Activated naive CD4-positive, alpha-beta T cell treated with anti-CD3 and anti-CD28 coated beads, Interleukin-2, amount 50 U/mL, for 72 hours (primary cell): ENCODE results near the gene SMAD6. TPM values are rescaled to one million over a fixed set of nuclear protein-coding genes. Genes with fewer than 3 reads are reported as not detected.
A peak's percentile ranks its signal among the peaks of the same experiment; 100 is the strongest.

Experiments
- ATAC-seq, 2 donors: fragments of 150-1000 bp; cut with Tn5 transposase; 2 replicates each; pipeline ENCODE4 v1.10.0; 2021; ENCODE audit warnings: mild to moderate bottlenecking in 2 of 2, moderate library complexity in 2 of 2
- DNase-seq, 2 donors: peaks; one replicate each; pipeline ENCODE4 v3.0.0; 2021 to 2022; ENCODE audit warnings: low spot score in 2 of 2
- H3K27ac Mint-ChIP-seq, 2 donors: one replicate each; pipeline ENCODE4 v1.8.0; 2022; ENCODE audit warnings: mild to moderate bottlenecking in 2 of 2, mixed read lengths in 2 of 2
- H3K36me3 Mint-ChIP-seq, 2 donors: one replicate each; pipeline ENCODE4 v1.8.0; 2022; ENCODE audit warnings: mixed read lengths in 2 of 2
- H3K9me3 Mint-ChIP-seq, 2 donors: one replicate each; pipeline ENCODE4 v1.8.0; 2022; ENCODE audit warnings: mixed read lengths in 2 of 2
- total RNA-seq, 2 donors: library from RNA; stranded (reverse); gene quantifications; one replicate each; pipeline ENCODE4 v1.2.3, GENCODE V29; 2022

The SMAD6 gene
- total RNA-seq, 2 donors from 2014 or later = 0.20 to 0.70 TPM

DNA sequence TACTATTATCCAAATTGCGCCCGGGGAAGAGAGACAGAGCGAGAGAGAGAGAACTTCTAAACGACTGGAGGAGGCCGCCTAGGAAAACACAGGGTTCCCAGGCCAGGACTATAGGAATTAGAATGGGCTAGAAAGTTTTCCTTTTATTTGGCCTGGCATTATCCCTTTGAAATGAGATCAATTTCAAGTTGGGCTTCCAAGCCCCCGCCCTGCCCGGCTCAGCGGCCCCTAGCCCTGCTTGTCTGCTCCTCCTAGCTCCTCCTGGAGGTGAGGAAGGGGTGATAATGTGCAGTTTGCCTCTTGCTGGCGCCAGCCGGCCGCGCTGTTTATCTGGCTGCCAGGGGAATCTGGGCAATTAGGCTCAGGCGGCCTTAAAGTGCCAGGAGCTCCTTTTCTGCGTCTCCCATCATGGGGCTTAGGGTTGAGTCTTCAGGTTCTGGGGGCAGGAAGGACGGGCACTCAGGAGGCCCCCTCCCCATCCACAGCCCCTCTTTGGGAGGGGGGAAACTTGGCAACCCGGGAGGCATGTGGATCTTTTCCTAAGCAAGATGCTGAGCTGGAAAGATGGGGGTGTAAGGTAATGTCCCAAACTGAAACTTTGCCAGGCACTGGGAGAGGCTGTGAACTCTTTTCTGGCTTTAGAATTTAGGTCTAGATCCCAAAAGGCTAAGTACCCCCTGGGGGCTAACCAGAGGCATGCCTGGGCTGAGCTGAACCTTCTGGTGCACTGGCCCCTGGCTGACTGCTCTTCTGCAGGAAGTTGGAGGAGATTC lies 5.5 kb downstream of the SMAD6 start:
- no peak for ATAC-seq
- Mint-ChIP-seq H3K9me3 (no peaks in the 10 kb centered on the region), H3K36me3 (peaks cover 0 to 6% of the 10 kb centered on the region in 2 donors), H3K27ac (no peak overlapping the region)
- DNase-seq = no peak

DNA sequence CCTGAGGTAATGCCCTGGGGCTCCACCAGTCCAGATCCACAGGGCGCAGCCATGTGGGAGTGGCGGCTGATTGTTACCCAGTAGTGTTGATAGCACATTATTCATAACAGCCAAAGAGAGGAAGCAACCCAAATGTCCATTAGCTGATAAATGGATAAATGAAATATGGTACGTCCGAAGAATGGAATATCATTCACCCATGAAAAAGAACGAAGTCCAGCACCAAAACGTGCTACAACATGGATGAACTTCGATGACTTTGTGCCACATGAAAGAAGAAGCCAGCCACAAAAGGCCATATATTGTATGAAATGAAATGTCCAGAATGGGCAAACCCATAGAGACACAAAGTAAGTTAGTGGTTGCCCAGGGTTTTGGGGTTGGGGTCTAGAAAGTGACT lies 6.4 kb downstream of the SMAD6 start:
- DNase-seq (no peak), ATAC-seq (no peak)
- H3K9me3 Mint-ChIP-seq = no peaks in the 10 kb centered on the region
- H3K27ac Mint-ChIP-seq = no peak overlapping the region
- H3K36me3 Mint-ChIP-seq = peaks cover 0 to 6% of the 10 kb centered on the region in 2 donors

DNA sequence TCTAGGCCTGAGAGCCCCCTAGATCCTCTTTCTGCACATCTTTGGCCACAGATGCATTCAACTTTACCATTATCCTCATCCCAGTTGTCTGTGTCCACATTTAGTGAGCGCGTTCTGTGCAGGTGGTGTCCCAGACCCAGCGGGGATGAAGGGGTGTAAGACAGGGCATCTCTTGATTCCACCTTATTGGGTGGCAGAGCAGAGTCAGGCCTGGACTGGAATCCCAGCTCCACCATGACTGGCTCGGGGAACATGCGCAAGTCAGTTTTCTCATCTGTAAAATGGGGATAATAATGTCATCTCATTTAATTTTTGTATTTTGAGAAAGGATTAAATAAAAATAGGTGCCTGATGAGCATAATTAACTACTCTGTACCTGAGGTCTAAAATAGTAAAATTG lies 7.8 kb downstream of the SMAD6 start:
- Mint-ChIP-seq H3K27ac (no peak overlapping the region), H3K36me3 (no peaks in the 10 kb centered on the region), H3K9me3 (no peaks in the 10 kb centered on the region)
- DNase-seq (no peak), ATAC-seq (no peak)

DNA sequence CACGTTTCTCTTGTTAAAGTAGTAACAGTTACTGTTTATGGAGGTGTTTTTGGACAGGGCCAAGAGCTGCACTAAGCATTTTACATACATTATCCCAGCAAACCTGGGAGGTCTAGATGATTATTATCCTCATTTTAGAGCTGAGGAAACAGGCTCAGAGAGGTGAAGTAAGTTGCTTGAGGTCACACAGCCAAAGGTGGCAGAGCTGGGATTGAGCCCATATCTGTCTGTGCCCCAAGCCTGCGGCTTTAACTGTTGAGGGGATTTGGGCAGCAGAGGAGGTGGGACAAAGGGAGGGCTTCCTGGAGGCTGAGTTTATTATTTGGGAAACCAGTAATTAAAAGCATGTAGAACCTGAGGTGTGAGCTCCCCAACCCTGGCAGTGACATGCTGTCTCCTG lies 9.2 kb downstream of the SMAD6 start:
- Mint-ChIP-seq H3K27ac (no peak overlapping the region), H3K9me3 (no peaks in the 10 kb centered on the region), H3K36me3 (no peaks in the 10 kb centered on the region)
- DNase-seq (no peak), ATAC-seq (no peak)

DNA sequence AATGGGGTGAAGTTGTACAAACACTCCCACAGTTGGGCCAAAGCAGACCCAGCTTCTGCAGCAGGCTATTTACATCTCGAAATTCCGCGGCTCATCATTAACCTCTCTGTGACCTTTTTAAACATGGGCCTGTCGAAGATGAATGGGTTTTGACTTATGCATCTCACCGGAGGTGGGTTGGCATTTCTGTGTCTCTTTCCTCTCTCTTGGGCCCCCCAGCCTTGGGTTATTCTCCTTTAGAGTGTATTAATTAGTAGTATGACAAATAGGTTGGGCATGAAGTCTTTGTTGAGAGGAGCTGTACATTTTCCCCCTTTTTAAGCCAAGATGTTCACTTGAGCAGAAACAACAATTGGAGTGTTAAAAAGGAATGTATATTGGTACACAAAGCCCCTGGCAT lies 9.8 kb downstream of the SMAD6 start:
- no peak overlapping the region for H3K27ac Mint-ChIP-seq
- H3K36me3 Mint-ChIP-seq = no peaks in the 10 kb centered on the region
- DNase-seq (no peak), ATAC-seq (no peak)
- H3K9me3 Mint-ChIP-seq = no peaks in the 10 kb centered on the region

DNA sequence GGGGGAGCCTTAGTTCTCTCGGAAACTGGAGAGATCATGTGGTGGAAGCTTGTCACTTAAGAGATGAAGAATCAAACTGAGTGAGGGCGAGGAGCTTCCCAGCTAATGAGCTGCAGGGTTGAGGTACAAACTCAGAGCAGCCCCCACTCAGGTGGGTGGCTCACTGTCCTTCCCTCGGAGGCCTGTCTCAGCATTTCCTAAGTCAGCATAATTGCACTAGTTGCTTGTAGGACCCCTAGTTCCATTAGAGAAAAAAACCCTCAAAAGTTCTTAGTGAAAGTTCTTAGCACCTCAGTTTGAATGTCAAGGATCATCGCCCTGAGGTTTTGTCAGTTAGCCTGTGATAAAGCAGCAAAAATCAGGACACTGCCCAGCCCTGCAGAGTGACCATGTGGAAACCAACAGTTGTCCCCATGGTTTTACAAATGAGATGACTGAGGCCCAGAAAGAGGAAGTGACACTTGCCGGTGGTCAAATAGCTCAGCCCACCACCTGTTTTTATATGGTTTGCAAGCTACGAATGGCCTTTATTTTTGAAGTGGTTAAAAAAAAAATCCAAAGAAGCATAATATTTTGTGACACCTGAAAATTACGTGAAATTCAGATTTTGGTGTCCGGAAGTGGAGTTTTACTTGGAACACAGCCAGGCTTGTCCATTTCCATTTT lies 11.9 kb downstream of the SMAD6 start:
- H3K36me3 Mint-ChIP-seq = no peaks in the 10 kb centered on the region
- no peaks in the 10 kb centered on the region for H3K9me3 Mint-ChIP-seq
- ATAC-seq (no peak), DNase-seq (no peak)
- no peak overlapping the region for H3K27ac Mint-ChIP-seq

DNA sequence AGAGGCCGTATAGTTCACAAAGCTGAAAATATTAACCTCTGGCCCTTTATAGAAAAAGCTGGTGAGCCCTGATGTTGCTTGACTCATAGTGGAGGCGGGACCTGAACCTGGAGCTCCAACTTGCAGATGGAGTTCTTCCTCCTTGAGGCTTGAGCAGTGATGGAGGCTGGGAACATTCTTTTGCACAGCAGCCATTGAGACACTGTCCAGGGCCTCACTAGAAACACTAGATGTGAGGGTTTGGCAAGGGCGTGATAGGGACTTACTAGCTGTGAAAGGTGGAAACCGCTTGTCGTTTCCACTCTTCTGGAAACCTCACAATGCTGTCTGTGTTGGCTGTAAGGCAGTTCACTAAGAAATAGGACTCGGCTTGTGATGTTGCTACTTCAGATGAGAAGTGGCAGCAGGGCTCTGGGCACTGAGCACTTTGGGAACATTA lies 12.5 kb downstream of the SMAD6 start:
- no peak overlapping the region for H3K27ac Mint-ChIP-seq
- ATAC-seq (no peak), DNase-seq (no peak)
- H3K9me3 Mint-ChIP-seq = no peaks in the 10 kb centered on the region
- H3K36me3 Mint-ChIP-seq = no peaks in the 10 kb centered on the region

DNA sequence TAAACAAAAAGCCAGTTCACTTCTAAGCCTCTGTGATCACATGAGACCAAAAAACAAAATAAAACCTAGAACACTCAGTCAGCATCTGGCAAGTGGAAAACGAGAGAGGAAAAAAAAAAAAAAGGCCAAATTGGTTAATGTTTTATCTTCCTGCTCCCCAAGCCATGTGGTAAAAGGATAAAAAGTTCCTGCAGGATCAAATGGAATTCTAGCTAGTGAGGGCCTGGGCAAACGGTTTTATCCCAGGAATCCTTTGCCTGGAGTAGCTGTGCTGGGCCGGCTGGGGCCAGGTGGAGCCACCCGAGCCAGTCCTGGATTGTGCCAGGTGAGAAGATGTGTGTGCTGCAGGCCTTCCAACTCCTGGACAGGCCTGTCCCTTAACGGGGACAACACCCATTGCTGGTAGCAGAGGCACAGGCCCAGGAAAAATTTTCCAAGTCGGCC lies 13.2 kb downstream of the SMAD6 start:
- Mint-ChIP-seq H3K27ac (no peak overlapping the region), H3K9me3 (no peaks in the 10 kb centered on the region), H3K36me3 (no peaks in the 10 kb centered on the region)
- ATAC-seq = no peak
- no peak for DNase-seq

DNA sequence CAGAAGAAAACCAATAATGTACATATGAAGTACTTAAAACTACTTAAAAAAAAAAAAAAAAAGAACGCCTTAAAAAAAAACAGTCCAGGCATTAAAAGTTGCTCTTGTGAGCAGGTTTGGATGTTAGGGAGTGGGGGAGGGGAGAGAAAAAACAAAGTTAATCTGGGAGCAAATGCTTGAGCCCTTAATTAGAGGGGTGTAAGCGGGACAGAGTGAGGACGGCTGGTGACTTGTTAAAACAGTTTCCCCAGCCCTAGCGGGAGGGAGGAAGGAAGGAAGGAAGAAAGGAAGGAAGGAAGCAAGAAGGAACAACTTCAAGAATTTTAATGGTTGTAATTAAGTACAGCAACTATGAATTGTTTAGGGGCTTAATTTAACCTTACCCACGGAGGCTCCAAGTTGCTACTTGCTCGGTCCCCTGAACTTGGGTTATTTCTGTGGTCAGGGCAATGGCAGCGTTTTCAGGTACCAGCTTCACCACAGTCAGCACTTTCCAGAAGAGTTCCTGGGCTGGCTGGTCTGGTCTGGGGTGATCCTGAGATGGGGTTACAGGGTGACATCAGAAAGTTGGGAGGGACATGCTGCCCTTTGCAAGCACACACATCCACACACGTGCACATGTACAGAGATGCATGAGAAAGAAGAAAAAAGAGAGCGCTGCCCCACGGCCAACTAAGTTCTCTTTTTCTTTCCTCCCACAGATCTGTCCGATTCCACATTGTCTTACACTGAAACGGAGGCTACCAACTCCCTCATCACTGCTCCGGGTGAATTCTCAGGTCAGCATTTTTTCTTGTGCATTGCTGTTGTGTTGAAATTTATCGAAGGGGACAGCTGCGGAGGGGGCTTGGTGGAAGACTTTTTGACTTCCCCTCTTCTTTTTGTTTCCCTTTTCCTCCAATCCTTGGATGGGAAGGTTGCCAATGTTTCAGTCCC lies 14.0 kb downstream of the SMAD6 start:
- no peak for ATAC-seq
- H3K36me3 Mint-ChIP-seq = no peaks in the 10 kb centered on the region
- no peak for DNase-seq
- no peaks in the 10 kb centered on the region for H3K9me3 Mint-ChIP-seq
- no peak overlapping the region for H3K27ac Mint-ChIP-seq

DNA sequence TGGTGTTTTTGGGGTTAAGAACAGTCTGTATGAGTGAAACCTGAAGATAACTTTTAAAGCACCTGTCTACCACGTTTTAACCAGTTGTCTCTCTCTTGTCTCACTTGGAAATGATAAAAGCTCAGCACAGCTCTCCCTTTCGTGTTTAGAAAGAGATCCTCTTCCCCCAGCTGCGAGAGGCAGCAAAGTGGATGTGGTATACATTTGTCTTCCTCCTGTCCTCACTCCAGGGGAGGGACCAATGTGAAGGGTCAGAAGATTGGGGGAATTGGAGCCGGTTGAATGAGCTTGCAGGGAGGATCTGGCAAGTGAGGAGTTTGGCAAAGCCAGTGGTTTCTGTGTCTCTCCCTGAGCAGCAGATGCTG lies 14.6 kb downstream of the SMAD6 start:
- ATAC-seq = no peak
- Mint-ChIP-seq H3K36me3 (no peaks in the 10 kb centered on the region), H3K27ac (no peak overlapping the region), H3K9me3 (no peaks in the 10 kb centered on the region)
- no peak for DNase-seq

DNA sequence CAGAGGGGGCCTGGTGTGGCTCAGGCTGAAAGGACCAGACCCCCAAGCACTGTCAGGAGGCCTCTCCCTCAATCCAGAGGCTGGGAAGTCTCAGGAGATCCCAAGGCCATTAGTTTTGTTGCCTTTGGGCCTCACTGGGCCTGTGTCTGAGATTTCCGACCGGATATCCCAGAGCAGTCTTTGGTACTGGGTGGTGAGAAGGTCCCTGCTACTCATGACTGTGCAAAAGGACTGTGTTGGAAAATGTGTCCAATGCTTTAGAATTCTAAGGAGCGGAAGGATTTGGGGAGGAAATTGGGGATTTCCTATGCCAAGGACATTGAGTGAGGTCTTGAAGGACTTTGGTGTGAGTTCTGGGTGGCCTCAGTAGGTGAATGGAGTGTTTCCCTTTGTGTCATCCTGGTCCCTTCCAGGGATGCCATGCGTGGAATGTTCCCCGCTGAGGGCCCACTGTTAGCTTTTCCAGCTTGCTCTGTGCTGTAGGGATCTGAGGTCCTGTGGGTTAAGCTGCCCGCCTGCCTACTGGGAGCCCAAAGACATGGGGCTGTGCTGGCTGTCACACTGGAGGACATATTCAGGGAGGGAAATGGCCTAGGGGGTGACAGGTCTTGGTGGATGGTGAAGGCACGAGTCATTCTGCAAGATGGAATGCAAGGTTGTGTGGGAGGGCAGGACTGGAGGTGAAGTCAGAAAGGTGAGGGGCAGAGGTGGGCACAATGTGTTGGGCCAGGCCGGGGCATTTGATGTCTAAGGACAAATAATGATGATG lies 16.4 kb downstream of the SMAD6 start:
- DNase-seq = no peak
- no peak for ATAC-seq
- Mint-ChIP-seq H3K27ac (no peak overlapping the region), H3K36me3 (no peaks in the 10 kb centered on the region), H3K9me3 (no peaks in the 10 kb centered on the region)

DNA sequence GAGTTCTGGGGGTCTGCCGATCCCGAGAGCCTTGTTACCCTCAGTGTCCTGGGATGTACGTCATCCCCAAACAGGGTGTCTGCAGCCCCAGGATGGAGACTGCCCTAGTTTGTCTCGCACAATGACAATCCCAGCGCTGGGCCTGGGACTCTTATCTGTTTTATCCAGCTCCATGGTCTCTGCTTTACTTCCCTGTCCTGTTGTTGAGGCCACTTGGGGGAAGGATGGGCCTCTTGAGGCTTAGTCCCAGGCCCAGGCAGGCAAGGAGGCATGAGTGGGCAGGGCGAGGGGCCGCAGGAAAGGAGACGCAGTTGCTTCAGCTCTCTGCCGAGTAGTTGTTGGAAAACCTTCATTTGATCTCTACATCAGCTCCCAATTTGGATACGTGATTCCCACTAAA lies 17.4 kb downstream of the SMAD6 start:
- Mint-ChIP-seq H3K36me3 (no peaks in the 10 kb centered on the region), H3K27ac (no peak overlapping the region), H3K9me3 (no peaks in the 10 kb centered on the region)
- ATAC-seq (no peak), DNase-seq (no peak)

DNA sequence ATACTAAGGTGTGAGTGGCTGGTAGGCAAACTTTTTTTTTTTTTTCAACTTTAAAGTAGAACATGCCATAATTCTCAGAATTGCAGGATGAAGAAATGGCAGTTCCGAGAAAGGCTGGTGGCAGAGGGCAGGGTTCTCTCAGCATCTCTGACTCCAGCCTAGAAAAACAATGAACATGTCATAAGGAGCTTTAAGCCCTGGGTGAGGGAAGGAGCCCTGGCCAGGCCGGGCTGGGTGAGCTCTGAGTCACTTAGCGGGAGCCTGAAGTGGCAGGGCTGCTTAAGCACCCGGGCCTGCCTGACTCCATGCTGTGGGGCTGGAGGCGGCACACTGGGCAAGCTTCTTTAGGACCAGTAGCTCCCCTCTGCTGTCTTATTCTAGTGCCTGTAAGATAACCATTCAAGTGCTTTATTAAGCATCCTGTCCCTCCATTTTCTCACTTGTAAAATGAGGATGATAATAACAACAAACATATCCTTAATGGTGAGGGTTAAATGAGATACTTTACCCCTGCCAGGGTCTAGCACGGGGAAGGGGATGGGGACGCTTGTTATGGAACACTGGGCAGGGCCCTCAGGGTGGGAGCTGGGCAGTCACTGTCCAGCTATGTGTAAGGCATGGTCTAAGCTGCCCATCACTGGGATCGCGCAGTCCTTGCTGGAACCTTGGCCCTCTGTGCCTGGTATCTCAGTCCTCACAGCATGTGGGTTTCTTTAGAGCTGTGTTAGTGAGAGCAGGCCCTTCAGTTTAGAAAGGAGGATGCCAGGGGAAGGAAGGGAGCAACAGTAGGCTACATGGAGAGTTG lies 18.4 kb downstream of the SMAD6 start:
- Mint-ChIP-seq H3K36me3 (no peaks in the 10 kb centered on the region), H3K9me3 (no peaks in the 10 kb centered on the region), H3K27ac (no peak overlapping the region)
- DNase-seq = no peak
- ATAC-seq = peak; percentile 57 to 91

DNA sequence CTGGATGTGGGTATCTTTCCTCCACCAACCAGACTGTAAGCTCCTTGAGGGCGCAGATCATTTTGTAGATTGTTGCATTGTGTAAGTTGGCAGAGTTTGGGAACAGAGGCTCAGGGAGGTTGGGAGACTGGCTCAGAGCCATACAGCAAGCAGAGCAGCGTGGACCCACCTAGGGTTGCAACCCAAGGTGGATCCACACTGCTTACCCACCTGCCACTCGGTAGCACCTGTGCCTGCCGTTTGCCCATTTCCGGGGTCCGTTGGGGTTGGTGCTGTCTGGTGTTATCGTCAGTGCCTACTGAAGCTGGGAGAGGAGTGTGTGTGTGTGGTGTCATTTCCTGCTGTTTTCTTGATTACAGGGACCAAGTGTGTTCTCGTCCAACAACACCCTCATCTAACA lies 19.0 kb downstream of the SMAD6 start:
- ATAC-seq (no peak), DNase-seq (no peak)
- Mint-ChIP-seq H3K9me3 (no peaks in the 10 kb centered on the region), H3K36me3 (no peaks in the 10 kb centered on the region), H3K27ac (no peak overlapping the region)

DNA sequence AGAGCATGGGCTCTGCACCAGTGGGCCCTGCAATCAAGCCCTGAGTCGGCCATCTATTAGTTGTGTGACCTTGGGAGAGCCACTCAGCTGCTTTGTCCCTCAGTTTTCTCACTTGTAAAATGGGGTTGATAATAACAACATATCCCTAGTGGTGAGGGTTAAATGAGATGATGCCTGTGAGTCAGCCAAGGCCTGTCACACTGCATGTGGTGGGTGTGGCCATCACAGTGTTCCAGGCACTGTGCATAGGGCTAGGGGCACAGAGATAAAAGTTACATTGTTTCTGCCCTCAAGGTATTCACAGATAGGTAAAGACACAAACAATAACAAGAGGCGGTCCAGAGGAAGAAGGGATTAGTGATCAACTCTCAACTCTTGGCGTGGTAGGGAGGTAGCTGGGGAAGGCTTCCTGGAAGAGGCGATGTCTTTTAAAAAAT lies 19.5 kb downstream of the SMAD6 start:
- no peak for ATAC-seq
- DNase-seq = no peak
- no peaks in the 10 kb centered on the region for H3K9me3 Mint-ChIP-seq
- no peaks in the 10 kb centered on the region for H3K36me3 Mint-ChIP-seq
- no peak overlapping the region for H3K27ac Mint-ChIP-seq

DNA sequence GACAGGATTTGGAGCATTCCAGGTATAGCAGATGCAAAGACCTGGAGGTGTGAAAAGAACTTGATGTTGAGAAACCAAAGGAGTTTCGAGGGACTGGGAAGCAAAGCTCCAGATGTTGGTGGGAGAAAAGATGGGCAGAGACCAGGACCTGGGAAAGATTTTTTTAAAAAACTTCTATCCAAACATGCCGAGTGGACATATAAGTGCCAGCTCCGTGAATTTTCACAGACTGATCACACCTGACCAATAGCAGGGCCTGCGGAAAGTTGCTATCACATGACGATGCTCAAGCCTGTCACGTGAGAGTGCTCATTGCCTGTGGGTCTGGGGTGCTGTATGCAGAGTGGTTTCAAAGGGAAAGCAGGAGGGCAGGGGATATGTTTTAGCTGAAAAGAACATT lies 19.9 kb downstream of the SMAD6 start:
- Mint-ChIP-seq H3K36me3 (no peaks in the 10 kb centered on the region), H3K27ac (no peak overlapping the region), H3K9me3 (no peaks in the 10 kb centered on the region)
- no peak for DNase-seq
- no peak for ATAC-seq
